ENCODE data around the gene GLS. TPM values are rescaled to one million over a fixed set of nuclear protein-coding genes. Genes with fewer than 3 reads are reported as not detected.

The GLS gene
- total and polyA plus RNA-seq, 2 donors (not counting 3 experiments of a cell fraction or from before 2014, with no cell fraction given), result 49.0 to 183 TPM

DNA sequence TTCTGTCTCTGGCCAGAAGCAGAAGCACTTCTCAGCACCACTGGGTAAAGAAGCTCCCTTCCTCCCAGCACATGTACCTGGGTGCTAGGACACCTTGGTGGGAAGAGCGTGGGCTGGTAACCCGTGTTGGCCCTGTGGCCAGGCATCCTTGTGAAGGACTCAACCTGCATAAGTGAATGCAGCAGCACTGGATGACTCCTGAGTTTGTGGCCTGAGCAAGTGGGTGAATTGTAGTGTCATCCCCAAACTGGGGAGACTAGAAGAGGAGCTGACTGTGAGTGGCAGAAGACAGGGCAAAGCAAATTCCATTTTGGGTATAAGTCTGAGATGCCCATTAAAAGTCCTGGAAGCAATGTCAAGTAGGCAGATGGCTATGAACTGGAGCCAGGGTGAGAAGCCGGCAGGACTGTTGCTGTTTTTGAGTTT lies 70.0 kb downstream of the GLS start:
- CTCF ChIA-PET, result no interaction called here
- no peaks in the 10 kb centered on the region for H3K79me2 ChIP-seq (ENCODE audit: control insufficient read depth, insufficient read depth, low read length)
- H3K9me3 ChIP-seq (replicated peaks; ENCODE audit: control insufficient read depth, insufficient read depth, low read length), result no peaks in the 10 kb centered on the region
- no peaks in the 10 kb centered on the region for H3K9me1 ChIP-seq (replicated peaks; ENCODE audit: control insufficient read depth, extremely low read depth, insufficient read depth, low read length)
- no peak overlapping the region for H3K4me3 ChIP-seq (replicated peaks in 1 of 3; ENCODE audit: insufficient read depth in 1 of 3, low read depth in 1 of 3, low read length in 3 of 3)
- H3K27ac ChIP-seq (ENCODE audit: insufficient read depth, low read depth, low read length), result no peak overlapping the region
- no TSS peak for BruUV-seq (replicated peaks)
- intact Hi-C loops (cut with micrococcal nuclease), result no loop called here
- peaks cover 31% of the 10 kb centered on the region for H3K4me1 ChIP-seq (ENCODE audit: control insufficient read depth, extremely low read depth, insufficient read depth, low read length)
- no peak overlapping the region for H3K4me2 ChIP-seq (ENCODE audit: insufficient read depth, low read length)
- H2AFZ ChIP-seq (ENCODE audit: low read depth, low read length), result no peak overlapping the region
- no peak overlapping the region for H3K9ac ChIP-seq (replicated peaks; ENCODE audit: extremely low read depth, insufficient read depth, low read length)
- H3K36me3 ChIP-seq (ENCODE audit: control insufficient read depth in 2 of 2, extremely low read depth in 1 of 2, insufficient read depth in 2 of 2, low read length in 2 of 2), result no peaks in the 10 kb centered on the region
- H4K20me1 ChIP-seq (replicated peaks; ENCODE audit: control insufficient read depth, extremely low read depth, insufficient read depth, low read length), result no peaks in the 10 kb centered on the region
- no peaks in the 10 kb centered on the region for H3K27me3 ChIP-seq (ENCODE audit: control insufficient read depth in 2 of 2, insufficient read depth in 2 of 2, low read length in 2 of 2)
- dilution Hi-C loops (cut with MboI; ENCODE audit: extremely low pct_ligation_motif_present, low sequenced_read_pairs), result no loop called here
- POLR2A ChIA-PET, result no interaction called here
- TF ChIP-seq POLR2A (IDR thresholded peaks at IDR 0.05; ENCODE audit: low read depth, low read length), result no peak
- TF ChIP-seq, protein P1, sequence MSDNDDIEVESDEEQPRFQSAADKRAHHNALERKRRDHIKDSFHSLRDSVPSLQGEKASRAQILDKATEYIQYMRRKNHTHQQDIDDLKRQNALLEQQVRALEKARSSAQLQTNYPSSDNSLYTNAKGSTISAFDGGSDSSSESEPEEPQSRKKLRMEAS (IDR thresholded peaks at IDR 0.05; ENCODE audit: insufficient read depth, insufficient read length), result no peak
- no peak for TF ChIP-seq MYC (IDR thresholded peaks at IDR 0.05; ENCODE audit: low read depth, low read length)
- no peak for TF ChIP-seq EZH2 (IDR thresholded peaks at IDR 0.05; ENCODE audit: borderline replicate concordance, low read depth, low read length, severe bottlenecking)
- TF ChIP-seq POLR2AphosphoS5 (IDR thresholded peaks at IDR 0.05; ENCODE audit: insufficient read depth, low read depth, low read length), result no peak
- DNase-seq (ENCODE audit: low read depth, low spot score), result no peak
- no peak for FAIRE-seq

DNA sequence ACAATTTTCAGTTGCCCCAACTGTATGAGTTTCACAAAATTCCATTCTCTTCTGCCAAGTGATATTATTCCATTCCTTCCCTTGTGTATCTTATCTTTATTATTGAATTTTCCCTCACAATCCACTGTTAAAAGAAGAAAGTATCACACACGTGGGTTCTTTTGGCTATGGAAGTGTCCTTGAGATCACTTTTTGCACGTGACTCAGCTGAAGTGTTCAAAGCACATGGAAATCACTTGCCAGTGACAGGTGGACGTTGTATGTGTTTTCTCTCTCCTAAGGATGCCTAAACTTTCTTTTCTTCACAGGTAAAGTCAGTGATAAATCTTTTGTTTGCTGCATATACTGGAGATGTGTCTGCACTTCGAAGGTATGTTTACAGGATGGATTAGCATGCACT lies 72.6 kb downstream of the GLS start:
- FAIRE-seq (no peak), DNase-seq (ENCODE audit: low read depth, low spot score) (no peak)
- Histone ChIP-seq H3K79me2 (ENCODE audit: control insufficient read depth, insufficient read depth, low read length) (no peaks in the 10 kb centered on the region), H3K9ac (replicated peaks; ENCODE audit: extremely low read depth, insufficient read depth, low read length) (no peak overlapping the region), H4K20me1 (replicated peaks; ENCODE audit: control insufficient read depth, extremely low read depth, insufficient read depth, low read length) (no peaks in the 10 kb centered on the region), H3K9me1 (replicated peaks; ENCODE audit: control insufficient read depth, extremely low read depth, insufficient read depth, low read length) (no peaks in the 10 kb centered on the region), H3K36me3 (ENCODE audit: control insufficient read depth in 2 of 2, extremely low read depth in 1 of 2, insufficient read depth in 2 of 2, low read length in 2 of 2) (no peaks in the 10 kb centered on the region), H3K27me3 (ENCODE audit: control insufficient read depth in 2 of 2, insufficient read depth in 2 of 2, low read length in 2 of 2) (no peaks in the 10 kb centered on the region), H2AFZ (ENCODE audit: low read depth, low read length) (no peak overlapping the region), H3K9me3 (replicated peaks; ENCODE audit: control insufficient read depth, insufficient read depth, low read length) (no peaks in the 10 kb centered on the region), H3K27ac (ENCODE audit: insufficient read depth, low read depth, low read length) (no peak overlapping the region), H3K4me1 (ENCODE audit: control insufficient read depth, extremely low read depth, insufficient read depth, low read length) (peaks cover 7% of the 10 kb centered on the region), H3K4me2 (ENCODE audit: insufficient read depth, low read length) (no peak overlapping the region), H3K4me3 (replicated peaks in 1 of 3; ENCODE audit: insufficient read depth in 1 of 3, low read depth in 1 of 3, low read length in 3 of 3) (no peak overlapping the region)
- intact Hi-C loops (cut with micrococcal nuclease) (no loop called here), dilution Hi-C loops (cut with MboI; ENCODE audit: extremely low pct_ligation_motif_present, low sequenced_read_pairs) (no loop called here)
- ChIA-PET POLR2A (no interaction called here), CTCF (no interaction called here)
- BruUV-seq (replicated peaks), result no TSS peak
- TF ChIP-seq POLR2A (IDR thresholded peaks at IDR 0.05; ENCODE audit: low read depth, low read length), result no peak
- TF ChIP-seq, protein P1 (IDR thresholded peaks at IDR 0.05; ENCODE audit: insufficient read depth, insufficient read length), result peak; percentile 20

All from endothelial cell of umbilical vein (primary cell).